Fibroblast of skin of left biceps (primary cell): ENCODE measurements around the gene SVIL.
"Not testable (repeated sequence)": the region's sequence is repeated elsewhere in the genome, so short reads cannot be mapped to it uniquely, and the experiment has no call there.

ENCODE experiments used
- DNase-seq, 2 experiments: peaks; one replicate each; pipeline ENCODE4 v3.0.0-alpha.2; 2013; ENCODE audit warnings: low read depth in 2 of 2

SVIL gene

GRCh38 chr10:29620112-29620690 lies 14.6 kb downstream of the SVIL start:
- DNase-seq: no peak

GRCh38 chr10:29619241-29619669 lies 15.5 kb downstream of the SVIL start:
- no peak for DNase-seq

GRCh38 chr10:29618341-29619171 lies 16.2 kb downstream of the SVIL start:
- DNase-seq: no peak

- DNase-seq: no peak
Observed at GRCh38 chr10:29617880-29618340, 16.9 kb downstream of the SVIL start.

GRCh38 chr10:29616542-29616941 lies 18.2 kb downstream of the SVIL start:
- DNase-seq: no peak

- no peak for DNase-seq
Observed at GRCh38 chr10:29615195-29615594, 19.6 kb downstream of the SVIL start.

- DNase-seq: not testable (repeated sequence)
Observed at GRCh38 chr10:29614289-29614688, 20.5 kb downstream of the SVIL start.

GRCh38 chr10:29613791-29614190 lies 21.0 kb downstream of the SVIL start:
- DNase-seq: no peak

- no peak for DNase-seq
Observed at GRCh38 chr10:29613196-29613595, 21.6 kb downstream of the SVIL start.

- DNase-seq: no peak
Observed at GRCh38 chr10:29612657-29613056, 22.1 kb downstream of the SVIL start.

GRCh38 chr10:29611781-29612381 lies 22.9 kb downstream of the SVIL start:
- DNase-seq: no peak

GRCh38 chr10:29610876-29611647 lies 23.7 kb downstream of the SVIL start:
- DNase-seq: no peak

GRCh38 chr10:29610331-29610730 lies 24.4 kb downstream of the SVIL start:
- not testable (repeated sequence) for DNase-seq

- DNase-seq: no peak
Observed at GRCh38 chr10:29609696-29610095, 25.1 kb downstream of the SVIL start.

GRCh38 chr10:29608476-29609301 lies 26.1 kb downstream of the SVIL start:
- DNase-seq: no peak

- no peak for DNase-seq
Observed at GRCh38 chr10:29608062-29608461, 26.7 kb downstream of the SVIL start.

- no peak for DNase-seq
Observed at GRCh38 chr10:29607576-29607975, 27.2 kb downstream of the SVIL start.

- DNase-seq: not testable (repeated sequence)
Observed at GRCh38 chr10:29606693-29607092, 28.1 kb downstream of the SVIL start.

GRCh38 chr10:29604291-29604825 lies 30.4 kb downstream of the SVIL start:
- no peak for DNase-seq

- DNase-seq: no peak
Observed at GRCh38 chr10:29603223-29603896, 31.4 kb downstream of the SVIL start.
